ENCODE data around the gene TNFRSF14.

- no peak for TF ChIP-seq GATA2 (IDR thresholded peaks at IDR 0.05; ENCODE audit: low read depth, low read length)
- TF ChIP-seq GATA3 (IDR thresholded peaks at IDR 0.05; ENCODE audit: low read depth, low read length) = no peak
Measured at GRCh38 chr1:2587860-2588571, 31.8 kb downstream of the TNFRSF14 start.
